Measurements from ENCODE around the gene PLA2G4D. TPM values are rescaled to one million over a fixed set of nuclear protein-coding genes. Genes with fewer than 3 reads are reported as not detected.

The PLA2G4D gene
- total RNA-seq, 1 experiment from 2014 or later: 0.34 TPM

DNA sequence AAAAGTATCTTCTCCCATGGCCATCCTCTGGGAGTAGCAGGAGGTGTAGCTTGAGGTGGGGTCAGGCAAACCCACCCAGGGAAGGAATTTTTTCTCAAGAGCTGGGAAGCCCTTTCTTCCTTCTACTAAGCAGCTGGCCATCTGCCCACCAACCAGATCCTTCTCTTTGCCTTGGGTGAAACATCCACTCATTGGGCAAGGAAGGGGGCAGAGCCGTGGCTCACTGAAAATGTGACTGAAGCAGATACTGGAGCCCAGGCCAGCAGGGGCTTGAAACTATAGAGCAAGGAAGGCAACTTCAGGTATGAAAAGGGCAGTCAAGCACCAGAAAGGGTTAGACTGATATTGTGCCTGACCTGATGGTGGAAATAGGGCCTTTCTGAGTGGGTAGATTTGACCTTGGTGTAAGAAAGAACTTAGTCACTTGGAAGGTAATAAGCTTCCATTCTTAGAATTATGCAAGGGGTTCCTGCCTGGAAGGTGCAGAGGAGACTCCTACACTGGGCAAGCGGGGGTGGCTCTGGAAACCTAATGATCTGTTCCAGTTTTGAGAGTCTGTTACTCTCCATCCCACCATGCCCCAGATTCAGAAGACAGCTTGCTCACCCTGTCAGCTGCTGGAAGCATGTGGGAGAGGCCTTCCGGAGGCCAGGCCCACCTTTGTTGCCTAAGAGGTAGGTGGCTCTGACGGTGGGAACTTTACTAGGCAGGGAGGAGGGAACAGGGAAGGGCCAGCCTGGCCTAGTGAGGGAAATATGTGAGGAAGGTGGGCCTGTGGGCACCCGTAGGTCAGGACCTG lies 51.6 kb downstream of the PLA2G4D start:
- intact Hi-C loops (cut with micrococcal nuclease): no loop called here
- no peak overlapping the region for H2AFZ ChIP-seq (ENCODE audit: low read depth, low read length, poor library complexity, severe bottlenecking)
- no peaks in the 10 kb centered on the region for H3K9me3 ChIP-seq (ENCODE audit: control insufficient read depth in 1 of 2, insufficient read depth in 1 of 2, low read depth in 1 of 2, low read length in 2 of 2)
- ATAC-seq (no peak), DNase-seq (ENCODE audit: low read depth, low spot score) (no peak)
- H3K27ac ChIP-seq (ENCODE audit: low read depth, low read length): no peak overlapping the region
- no peaks in the 10 kb centered on the region for H4K20me1 ChIP-seq (ENCODE audit: insufficient read depth)
- no peak overlapping the region for H3K4me2 ChIP-seq (ENCODE audit: low read length)
- H3K9me2 ChIP-seq (ENCODE audit: insufficient read depth): no peaks in the 10 kb centered on the region
- TF ChIP-seq ZFX (IDR thresholded peaks at IDR 0.05): no peak
- no peaks in the 10 kb centered on the region for H3K79me2 ChIP-seq (ENCODE audit: insufficient read depth, low read length)
- H3K4me3 ChIP-seq (replicated peaks in 1 of 2; ENCODE audit: low read depth in 1 of 2, low read length in 2 of 2): no peak overlapping the region
- no peaks in the 10 kb centered on the region for H3K36me3 ChIP-seq (ENCODE audit: control insufficient read depth in 1 of 2, insufficient read depth in 2 of 2, low read length in 2 of 2)
- BruUV-seq (replicated peaks): no TSS peak
- CTCF ChIA-PET: no interaction called here
- H3K9ac ChIP-seq (ENCODE audit: low read length): no peak overlapping the region
- POLR2A ChIA-PET: no interaction called here
- RAD21 ChIA-PET (ENCODE audit: low non-redundant PET in 1 of 2, low total read pairs in 2 of 2, uncharacterized antibody in 2 of 2, unreplicated experiment in 2 of 2): no interaction called here
- no peaks in the 10 kb centered on the region for H3K4me1 ChIP-seq (ENCODE audit: control insufficient read depth in 1 of 2, insufficient read depth in 2 of 2, low read length in 2 of 2)
- H3K27me3 ChIP-seq (ENCODE audit: insufficient read depth, low read length): no peaks in the 10 kb centered on the region

DNA sequence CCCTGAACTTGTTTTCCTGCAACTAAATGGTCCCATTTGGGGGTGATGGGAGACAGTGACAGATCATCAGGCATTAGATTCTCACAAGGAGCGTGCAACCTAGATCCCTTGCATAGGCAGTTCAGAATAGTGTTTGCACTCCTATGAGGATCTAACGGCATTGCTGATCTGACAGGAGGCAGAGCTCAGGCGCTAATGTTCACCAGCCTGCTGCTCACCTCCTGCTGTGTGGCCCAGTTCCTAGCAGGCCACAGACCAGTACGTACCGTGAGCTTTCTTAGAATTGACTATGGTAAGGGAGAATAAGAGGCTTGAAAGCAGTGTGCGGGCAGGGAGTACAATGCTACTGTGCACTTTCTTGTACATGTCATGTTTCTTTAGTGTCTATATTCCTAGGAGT lies 56.0 kb downstream of the PLA2G4D start:
- no peaks in the 10 kb centered on the region for H3K79me2 ChIP-seq (ENCODE audit: insufficient read depth, low read length)
- no peak overlapping the region for H3K9ac ChIP-seq (ENCODE audit: low read length)
- no peak overlapping the region for H2AFZ ChIP-seq (ENCODE audit: low read depth, low read length, poor library complexity, severe bottlenecking)
- ChIA-PET POLR2A (no interaction called here), RAD21 (ENCODE audit: low non-redundant PET in 1 of 2, low total read pairs in 2 of 2, uncharacterized antibody in 2 of 2, unreplicated experiment in 2 of 2) (no interaction called here), CTCF (no interaction called here)
- DNase-seq (ENCODE audit: low read depth, low spot score) (no peak), ATAC-seq (no peak)
- TF ChIP-seq SP1 (IDR thresholded peaks at IDR 0.05; ENCODE audit: low read depth) (no peak), ZFX (IDR thresholded peaks at IDR 0.05) (no peak), RAD21 (IDR thresholded peaks at IDR 0.05; ENCODE audit: low read depth) (no peak), ZNF274 (IDR thresholded peaks at IDR 0.05; ENCODE audit: low read depth, low read length) (no peak), CEBPB (IDR thresholded peaks at IDR 0.05; ENCODE audit: low read depth) (no peak), SIN3A (IDR thresholded peaks at IDR 0.05; ENCODE audit: low read depth) (no peak)
- TF ChIP-seq, protein P1, sequence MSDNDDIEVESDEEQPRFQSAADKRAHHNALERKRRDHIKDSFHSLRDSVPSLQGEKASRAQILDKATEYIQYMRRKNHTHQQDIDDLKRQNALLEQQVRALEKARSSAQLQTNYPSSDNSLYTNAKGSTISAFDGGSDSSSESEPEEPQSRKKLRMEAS (IDR thresholded peaks at IDR 0.05): no peak
- TF ChIP-seq, protein P2, sequence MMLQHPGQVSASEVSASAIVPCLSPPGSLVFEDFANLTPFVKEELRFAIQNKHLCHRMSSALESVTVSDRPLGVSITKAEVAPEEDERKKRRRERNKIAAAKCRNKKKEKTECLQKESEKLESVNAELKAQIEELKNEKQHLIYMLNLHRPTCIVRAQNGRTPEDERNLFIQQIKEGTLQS (IDR thresholded peaks at IDR 0.05): no peak
- TF ChIP-seq, protein P3, sequence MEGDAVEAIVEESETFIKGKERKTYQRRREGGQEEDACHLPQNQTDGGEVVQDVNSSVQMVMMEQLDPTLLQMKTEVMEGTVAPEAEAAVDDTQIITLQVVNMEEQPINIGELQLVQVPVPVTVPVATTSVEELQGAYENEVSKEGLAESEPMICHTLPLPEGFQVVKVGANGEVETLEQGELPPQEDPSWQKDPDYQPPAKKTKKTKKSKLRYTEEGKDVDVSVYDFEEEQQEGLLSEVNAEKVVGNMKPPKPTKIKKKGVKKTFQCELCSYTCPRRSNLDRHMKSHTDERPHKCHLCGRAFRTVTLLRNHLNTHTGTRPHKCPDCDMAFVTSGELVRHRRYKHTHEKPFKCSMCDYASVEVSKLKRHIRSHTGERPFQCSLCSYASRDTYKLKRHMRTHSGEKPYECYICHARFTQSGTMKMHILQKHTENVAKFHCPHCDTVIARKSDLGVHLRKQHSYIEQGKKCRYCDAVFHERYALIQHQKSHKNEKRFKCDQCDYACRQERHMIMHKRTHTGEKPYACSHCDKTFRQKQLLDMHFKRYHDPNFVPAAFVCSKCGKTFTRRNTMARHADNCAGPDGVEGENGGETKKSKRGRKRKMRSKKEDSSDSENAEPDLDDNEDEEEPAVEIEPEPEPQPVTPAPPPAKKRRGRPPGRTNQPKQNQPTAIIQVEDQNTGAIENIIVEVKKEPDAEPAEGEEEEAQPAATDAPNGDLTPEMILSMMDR (IDR thresholded peaks at IDR 0.05 in 2 of 3, conservative IDR thresholded peaks at IDR 0.05 in 1 of 3; ENCODE audit: borderline replicate concordance in 1 of 3, insufficient read depth in 1 of 3, low read depth in 2 of 3, low read length in 2 of 3): no peak
- H3K9me2 ChIP-seq (ENCODE audit: insufficient read depth): no peaks in the 10 kb centered on the region
- no peaks in the 10 kb centered on the region; the same call in 1 of the 2 replicates for H3K27me3 ChIP-seq (ENCODE audit: insufficient read depth, low read length)
- H3K36me3 ChIP-seq (ENCODE audit: control insufficient read depth in 1 of 2, insufficient read depth in 2 of 2, low read length in 2 of 2): no peaks in the 10 kb centered on the region
- no peak overlapping the region for H3K27ac ChIP-seq (ENCODE audit: low read depth, low read length)
- H3K9me3 ChIP-seq (ENCODE audit: control insufficient read depth in 1 of 2, insufficient read depth in 1 of 2, low read depth in 1 of 2, low read length in 2 of 2): no peaks in the 10 kb centered on the region
- BruUV-seq (replicated peaks): no TSS peak
- no peak overlapping the region for H3K4me2 ChIP-seq (ENCODE audit: low read length)
- intact Hi-C loops (cut with micrococcal nuclease): no loop called here
- H3K4me1 ChIP-seq (ENCODE audit: control insufficient read depth in 1 of 2, insufficient read depth in 2 of 2, low read length in 2 of 2): no peaks in the 10 kb centered on the region
- H4K20me1 ChIP-seq (ENCODE audit: insufficient read depth): no peaks in the 10 kb centered on the region
- H3K4me3 ChIP-seq (replicated peaks in 1 of 2; ENCODE audit: low read depth in 1 of 2, low read length in 2 of 2): no peak overlapping the region
